GM12872 (cell line): ENCODE results near the gene L1CAM.

Source experiments
- CTCF ChIP-seq: IDR thresholded peaks from 3 replicates; pipeline ENCODE4 v1.5.1; 2011; ENCODE audit warnings: low read depth, mild to moderate bottlenecking, low read length, moderate library complexity; ENCODE audit not compliant: insufficient read depth

Gene L1CAM

GRCh38 chrX:153821066-153821465 lies 64.9 kb downstream of the L1CAM start:
- no peak for TF ChIP-seq CTCF

- TF ChIP-seq CTCF: no peak
Observed at GRCh38 chrX:153820601-153821000, 65.4 kb downstream of the L1CAM start.

DNA sequence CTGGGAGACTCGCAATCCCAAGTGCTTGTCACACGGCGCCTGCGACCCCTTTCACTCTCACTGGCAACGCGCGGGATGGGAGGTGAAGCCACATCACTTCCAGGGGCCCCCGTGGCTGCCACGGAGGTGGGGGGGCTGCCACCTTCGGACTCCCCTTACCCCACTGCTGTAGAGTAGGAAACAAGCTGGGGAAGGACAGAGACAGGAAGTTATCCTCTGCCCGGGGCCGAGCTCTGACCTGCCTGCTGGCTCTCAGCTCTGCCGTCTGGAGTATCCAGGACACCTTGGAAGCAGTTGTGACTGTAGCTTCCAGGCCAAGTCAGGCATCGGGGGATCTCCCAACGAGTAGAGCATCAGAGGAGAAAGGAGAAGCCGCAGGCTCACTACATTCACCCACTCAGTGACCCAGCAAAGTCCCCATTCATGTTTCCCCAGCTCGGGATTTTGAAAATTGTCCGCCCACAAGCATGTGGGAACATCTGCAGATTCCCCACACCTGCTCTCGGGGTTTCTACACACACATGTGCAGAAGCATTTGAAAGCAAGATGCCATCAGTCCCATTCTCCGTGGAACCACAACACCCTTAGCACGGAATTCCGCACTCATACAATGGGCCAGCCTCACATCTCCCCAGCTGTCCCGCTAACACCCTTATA lies 66.5 kb downstream of the L1CAM start:
- no peak for TF ChIP-seq CTCF

GRCh38 chrX:153818571-153819383 lies 67.2 kb downstream of the L1CAM start:
- no peak for TF ChIP-seq CTCF

DNA sequence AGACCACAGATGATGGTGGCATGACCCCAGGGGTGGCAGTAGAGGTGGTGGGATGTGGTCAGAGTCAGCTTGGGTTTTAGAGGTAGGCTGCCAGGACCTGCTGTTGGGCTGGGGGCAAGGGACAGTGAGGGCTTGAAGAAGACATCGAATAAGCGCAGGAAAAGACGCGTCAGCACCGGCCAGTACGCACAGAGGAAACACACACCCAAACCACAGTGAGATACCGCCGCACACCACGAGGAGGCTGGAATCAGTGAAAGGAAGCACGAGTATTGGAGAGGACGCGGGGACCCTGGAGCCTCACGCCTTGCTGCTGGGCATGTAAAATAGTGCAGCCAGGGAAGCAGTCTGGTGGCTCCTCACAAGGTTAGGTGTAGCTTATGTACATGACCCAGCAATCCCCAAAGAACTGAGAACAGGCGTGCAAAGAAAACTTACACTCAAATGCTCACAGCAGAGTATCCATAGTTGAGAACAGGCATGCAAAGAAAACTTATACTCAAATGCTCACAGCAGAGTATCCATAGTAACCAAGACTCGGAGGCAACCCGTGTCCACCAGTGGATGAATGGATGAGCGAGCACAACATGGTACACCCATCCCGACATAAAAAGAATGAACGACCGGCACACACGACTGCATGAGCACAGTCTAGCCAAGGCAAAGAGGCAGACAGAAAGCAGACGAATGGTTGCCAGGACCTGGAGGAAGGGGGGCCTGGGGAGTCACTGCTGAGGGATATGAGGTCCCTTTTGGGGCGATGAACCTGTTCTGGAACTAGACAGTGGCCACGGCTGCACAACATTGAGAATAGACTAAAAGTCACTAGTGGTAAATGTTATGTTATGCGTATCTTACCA lies 68.9 kb downstream of the L1CAM start:
- no peak for TF ChIP-seq CTCF

DNA sequence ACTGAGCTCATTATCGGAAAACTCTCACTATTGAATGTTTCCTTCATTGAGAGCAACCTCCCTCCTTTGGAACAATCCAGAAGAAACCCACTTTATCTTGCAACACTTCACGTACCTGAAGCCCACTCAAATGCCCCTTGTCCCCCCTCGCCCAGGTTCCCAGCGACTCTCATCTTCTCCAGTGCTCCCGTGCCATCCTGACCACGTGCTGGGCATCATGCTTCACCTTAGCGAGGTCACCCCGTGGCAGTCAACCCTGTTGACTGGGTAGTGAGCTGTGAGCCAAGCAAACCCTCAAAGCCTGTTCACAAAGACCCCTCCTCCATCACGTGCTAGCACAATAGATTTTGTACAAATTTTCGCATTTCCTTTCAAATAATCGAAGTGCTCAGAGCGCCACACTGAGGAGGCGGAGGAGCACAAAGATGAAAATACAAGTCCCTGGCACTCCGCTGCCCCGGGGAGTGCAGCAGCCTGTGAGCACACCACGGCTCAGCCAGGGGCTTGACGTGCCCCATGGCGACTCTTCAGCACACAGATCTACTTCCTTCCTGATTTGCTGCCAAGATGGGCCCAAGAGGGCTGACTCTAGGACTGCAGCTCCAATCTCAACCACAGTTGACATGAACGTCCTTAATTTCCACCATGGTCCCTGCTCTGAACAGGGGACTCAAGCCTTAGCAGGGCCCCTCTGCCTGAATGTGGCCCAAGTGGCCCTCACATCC lies 71.2 kb downstream of the L1CAM start:
- TF ChIP-seq CTCF: no peak
